Inferior parietal cortex (tissue), 1 donor: Measurements from ENCODE around the gene POP4.
"Not testable (repeated sequence)": the region's sequence is repeated elsewhere in the genome, so short reads cannot be mapped to it uniquely, and the experiment has no call there.

Experiments
- DNase-seq: peaks from one replicate; pipeline ENCODE4 v3.0.0-alpha.2; 2016; ENCODE audit errors: extremely low spot score

Gene POP4, protein sequence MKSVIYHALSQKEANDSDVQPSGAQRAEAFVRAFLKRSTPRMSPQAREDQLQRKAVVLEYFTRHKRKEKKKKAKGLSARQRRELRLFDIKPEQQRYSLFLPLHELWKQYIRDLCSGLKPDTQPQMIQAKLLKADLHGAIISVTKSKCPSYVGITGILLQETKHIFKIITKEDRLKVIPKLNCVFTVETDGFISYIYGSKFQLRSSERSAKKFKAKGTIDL

DNA sequence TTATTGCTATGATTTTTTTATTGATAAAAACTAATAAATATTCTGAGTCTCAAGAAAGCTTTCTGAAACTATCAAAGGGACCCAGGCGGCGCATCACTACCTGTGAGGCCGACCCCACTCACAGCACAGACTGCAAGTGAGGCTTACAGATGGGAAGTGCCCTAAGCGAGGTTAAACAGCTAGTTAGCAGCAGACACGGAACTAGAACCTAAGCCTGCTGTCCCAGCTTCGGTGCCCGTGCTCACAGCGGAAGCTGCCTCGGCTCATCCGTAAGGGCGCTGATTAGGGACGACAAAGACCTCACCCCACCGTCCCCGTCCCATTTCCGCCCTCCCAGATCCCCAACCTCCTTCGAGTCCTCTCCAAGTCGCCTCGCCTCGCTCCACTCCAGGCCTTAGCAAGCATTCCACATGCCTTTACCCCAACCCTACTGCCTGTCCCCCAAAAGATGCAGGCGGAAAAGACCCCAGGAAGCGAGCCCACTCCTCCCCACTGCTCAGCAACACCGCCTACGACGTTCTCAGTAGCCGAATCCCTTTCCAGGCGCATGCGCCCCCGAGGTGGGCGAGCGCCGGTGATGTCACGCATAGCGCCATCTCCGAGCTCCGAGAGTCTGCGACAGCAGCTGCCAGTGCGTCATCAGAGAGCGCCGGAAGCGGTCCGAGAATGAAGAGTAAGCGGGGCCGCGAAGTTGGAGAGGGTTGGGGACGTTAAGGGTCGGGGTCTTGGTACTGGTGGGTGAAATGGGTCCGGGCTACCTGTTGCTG, at the start of gene POP4:
TSS of gene POP4 (plus strand) at position 631 of the 767 bp plus-strand sequence. CDS start at position 667, 36 bp downstream.
- peak; percentile 98 for DNase-seq

DNA sequence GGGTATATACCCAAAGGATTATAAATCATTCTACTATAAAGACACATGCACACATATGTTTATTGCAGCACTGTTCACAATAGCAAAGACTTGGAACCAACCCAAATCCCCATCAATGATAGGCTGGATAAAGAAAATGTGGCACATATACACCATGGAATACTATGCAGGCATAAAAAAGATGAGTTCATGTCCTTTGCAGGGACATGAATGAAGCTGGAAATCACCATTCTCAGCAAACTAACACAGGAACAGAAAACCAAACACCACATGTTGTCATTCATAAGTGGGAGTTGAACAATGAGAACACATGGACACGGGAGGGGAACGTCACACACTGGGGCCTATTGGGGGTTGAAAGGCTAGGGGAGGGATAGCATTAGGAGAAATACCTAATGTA, 47.0 kb upstream of the POP4 start:
- not testable (repeated sequence) for DNase-seq

DNA sequence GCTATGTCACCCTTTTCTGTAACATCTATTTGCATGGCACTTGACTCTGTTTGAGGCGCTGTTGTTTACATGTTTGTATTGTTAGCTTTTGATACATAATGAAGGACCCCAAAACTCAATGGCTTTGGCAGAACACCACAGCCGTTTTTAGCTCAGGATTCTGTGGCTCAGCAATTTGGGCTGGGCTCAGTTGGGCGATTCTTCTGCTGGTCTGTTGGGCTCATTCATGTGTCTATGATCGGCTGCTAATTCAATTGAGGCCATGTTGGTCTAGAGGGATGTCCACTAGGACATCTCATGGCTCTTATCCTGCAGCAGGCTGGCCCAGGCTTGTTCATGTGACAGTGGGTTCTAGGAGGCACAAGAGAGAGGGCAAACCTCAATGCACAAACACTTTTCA, 46.3 kb upstream of the POP4 start:
- DNase-seq, result no peak

DNA sequence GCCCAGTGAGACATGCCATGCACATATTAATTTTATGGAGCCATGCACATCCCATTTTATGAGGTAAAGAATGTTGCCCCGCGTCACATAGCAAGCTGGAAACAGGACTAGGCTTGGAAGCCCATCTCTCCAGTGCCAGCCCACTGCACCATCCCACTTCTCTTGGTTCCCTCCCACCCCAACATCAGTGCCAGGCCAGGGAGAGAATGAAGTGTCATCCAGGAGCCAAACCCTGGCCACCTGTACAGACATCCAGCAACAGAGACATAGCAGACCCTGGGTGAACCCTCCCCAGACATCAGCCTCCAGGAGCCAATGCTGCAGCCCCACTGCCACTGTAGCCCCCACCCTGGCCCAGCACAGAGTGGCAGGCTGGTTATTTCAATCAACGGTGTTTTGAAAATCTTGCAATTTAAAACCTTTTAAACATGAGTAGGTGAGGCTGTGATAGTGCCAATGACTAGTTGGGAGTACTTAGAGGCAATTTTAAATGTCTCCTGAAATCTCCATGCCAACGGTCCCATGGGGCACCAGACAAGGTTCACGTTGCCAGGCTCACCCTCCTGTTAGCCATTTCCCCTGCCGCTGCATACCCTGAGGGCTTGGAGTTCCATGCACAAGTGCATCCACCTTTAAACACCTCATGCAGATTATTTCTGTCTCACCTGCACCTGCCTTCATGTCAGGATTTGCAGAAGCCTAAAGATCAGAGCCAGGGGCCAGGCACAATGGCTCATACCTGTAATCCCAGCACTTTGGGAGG, 45.6 kb upstream of the POP4 start:
- no peak for DNase-seq

DNA sequence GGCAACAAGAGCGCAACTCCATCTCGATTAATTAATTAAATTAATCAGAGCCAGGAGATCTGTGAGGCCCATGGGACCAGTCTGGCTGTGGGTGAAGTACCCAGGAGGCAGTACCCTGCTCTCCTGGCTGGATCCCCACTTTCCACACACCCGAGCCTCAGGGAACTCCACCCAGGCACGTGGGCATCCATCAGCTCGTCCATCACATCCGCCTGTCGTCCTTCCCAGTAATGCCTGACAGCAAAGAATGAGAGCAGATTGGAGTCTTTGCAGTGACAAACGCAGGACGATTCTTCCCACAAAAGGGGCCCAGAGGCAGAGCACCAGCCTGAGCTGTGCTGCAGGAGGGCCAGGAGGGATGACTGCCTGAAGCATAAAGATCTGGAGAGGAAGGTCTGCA, 44.5 kb upstream of the POP4 start:
- no peak for DNase-seq

DNA sequence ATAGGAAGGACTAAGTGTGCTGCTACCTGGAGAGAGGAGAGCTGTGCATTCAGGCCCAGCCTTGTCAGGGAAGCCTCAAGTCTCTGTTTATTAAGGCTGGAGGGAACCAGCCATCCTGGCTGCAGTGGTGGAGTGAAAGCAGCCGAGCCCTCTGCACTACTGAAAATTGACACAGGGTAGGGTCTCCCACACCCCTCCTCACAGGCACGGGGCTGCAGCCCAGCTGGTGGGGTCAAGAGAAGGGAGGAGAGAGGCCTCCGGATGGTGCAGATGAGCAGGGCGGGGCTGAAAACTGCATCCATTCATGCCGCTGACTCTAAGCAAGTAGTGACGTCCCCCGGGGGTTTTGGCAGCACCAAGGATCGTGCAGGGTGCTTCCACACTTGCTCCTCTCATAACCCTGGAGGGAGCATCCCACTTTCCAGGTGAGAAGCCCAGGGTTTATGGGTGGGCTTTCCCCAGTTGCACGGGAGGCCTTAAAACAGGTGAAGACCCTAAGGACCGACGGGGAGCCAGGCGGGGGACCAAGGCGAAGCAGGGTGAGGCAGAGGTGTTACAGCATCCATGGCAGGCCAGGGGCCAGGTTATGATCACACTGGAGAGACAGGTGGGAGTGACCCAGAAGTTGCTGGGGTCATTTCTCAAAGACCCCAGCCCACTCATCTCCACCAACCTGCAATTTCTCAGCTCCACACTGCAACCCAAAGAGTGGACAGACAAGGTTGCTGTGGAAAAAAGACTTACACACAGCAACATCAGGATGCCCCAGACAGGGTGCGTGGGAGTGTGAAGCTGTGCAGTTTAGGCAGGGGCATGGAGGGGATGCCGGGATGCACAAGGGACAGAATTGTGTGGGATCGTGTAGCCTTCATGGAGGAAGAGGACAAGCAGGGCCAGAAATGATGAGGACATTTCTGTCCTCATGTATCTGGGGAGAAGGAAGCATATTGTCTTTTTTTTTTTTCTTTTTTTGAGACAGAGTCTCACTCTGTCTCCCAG, 43.5 kb upstream of the POP4 start:
- no peak for DNase-seq

DNA sequence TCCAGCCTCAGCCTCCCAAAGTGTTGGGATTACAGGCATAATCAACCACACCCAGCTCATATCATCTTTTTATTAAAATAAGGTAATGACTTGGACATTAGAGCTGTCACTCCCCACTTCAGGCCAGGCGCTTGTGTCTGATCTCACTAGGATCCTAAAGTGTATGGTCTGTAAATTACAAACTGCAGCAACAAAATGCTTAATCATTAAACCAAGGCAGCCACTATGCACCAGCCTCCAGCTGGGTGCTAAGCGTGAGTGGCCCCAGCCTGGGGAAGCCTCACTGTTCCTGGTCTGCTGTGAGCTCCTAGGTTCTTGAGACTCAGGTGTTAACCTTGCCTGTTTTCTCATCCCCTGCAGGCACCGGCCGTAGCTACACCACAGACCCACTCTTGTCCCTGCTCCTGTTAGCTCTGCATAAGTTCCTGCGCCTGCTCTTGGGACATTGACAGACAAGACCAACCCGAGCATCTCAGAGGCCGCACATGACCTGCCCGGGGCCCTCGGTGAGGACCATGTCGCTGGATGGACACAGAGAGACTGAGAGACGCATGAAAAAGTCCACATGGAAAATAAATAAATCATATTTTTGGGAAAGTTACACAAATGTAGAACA, 42.5 kb upstream of the POP4 start:
- no peak for DNase-seq

DNA sequence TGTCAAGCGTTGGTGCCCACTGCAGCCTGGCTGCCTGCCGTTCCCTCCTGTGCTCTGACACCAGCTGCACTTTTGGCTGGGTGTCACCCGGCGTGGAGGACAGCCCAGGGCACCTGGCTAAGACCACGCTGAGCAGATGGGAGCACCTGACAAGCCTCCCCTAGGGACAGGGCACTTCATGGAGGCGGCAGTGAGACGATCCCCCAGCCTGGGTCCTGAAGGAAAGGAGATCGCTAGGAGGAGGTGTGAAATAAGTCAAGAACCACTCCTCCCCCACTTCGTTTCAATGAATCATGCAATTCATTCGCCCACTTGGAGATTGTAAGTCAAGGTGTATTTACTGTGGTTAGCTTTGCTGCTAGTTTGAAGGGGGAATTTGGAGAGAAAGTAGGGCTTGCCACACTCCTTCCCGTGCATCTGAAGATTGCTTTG, 41.5 kb upstream of the POP4 start:
- no peak for DNase-seq

DNA sequence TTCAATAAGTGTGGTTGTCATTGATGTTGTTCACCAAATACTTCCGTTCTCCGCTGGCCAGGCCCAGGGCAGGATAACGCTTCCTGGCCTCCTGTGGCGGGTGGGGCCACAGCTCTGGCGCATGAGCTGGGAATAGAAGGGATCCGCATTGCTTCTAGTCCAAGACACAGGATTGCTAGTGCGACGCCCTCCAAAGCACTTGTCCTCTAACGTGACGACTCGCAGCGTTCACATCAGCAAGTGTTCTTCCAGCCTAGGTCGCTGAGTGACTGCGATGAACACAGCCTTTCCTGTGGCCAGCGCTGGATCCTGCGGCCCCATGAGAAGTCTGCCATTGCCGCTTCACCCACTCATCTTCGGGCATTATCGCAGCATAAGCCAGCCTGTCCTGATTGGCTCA, 40.9 kb upstream of the POP4 start:
- no peak for DNase-seq

DNA sequence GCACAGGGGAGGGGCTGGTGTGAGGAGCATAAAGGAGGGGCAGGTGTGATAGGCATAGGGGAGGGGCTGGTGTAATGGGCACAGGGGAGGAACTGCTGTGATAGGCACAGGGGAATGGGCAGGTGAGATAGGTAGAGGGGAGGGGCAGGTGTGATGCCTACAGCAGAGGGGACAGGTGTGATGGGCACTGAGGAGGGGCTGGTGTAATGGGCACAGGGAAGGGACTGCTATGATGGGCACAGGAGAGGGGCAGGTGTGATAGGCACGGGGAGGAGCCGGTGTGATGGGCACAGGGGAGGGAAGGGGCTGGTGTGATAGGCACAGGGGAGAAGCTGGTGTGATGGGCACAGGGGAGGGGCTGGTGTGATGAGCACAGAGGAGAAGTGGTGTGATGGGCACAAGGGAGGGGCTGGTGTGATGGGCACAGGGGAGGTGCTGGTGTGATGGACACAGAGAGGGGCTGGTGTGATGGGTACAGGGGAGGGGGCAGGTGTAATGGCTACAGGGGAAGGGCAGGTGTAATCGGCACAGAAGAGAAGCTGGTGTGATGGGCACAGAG, 39.5 kb upstream of the POP4 start:
- no peak for DNase-seq

DNA sequence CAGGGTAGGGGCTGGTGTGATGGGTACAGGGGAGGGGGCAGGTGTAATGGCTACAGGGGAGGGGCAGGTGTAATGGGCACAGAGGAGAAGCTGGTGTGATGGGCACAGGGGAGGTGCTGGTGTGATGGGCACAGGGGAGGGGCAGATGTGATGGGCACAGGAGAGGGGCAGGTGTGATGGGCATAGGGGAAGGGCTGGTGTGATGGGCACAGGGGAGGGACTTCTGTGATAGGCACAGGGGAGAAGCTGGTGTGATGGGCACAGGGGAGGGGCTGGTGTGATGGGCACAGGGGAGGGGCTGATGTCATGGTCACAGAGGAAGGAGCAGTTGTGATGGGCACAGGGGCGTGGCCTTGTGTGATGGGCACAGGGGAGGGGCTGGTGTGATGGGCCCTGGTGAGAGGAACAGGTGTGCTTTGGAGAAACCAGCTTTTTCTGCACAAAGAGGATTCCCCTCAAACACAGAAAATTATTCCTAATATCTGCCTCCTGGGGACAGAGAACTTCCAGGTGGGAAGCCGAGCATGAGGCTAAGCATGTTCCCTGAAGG, 38.6 kb upstream of the POP4 start:
- no peak for DNase-seq

DNA sequence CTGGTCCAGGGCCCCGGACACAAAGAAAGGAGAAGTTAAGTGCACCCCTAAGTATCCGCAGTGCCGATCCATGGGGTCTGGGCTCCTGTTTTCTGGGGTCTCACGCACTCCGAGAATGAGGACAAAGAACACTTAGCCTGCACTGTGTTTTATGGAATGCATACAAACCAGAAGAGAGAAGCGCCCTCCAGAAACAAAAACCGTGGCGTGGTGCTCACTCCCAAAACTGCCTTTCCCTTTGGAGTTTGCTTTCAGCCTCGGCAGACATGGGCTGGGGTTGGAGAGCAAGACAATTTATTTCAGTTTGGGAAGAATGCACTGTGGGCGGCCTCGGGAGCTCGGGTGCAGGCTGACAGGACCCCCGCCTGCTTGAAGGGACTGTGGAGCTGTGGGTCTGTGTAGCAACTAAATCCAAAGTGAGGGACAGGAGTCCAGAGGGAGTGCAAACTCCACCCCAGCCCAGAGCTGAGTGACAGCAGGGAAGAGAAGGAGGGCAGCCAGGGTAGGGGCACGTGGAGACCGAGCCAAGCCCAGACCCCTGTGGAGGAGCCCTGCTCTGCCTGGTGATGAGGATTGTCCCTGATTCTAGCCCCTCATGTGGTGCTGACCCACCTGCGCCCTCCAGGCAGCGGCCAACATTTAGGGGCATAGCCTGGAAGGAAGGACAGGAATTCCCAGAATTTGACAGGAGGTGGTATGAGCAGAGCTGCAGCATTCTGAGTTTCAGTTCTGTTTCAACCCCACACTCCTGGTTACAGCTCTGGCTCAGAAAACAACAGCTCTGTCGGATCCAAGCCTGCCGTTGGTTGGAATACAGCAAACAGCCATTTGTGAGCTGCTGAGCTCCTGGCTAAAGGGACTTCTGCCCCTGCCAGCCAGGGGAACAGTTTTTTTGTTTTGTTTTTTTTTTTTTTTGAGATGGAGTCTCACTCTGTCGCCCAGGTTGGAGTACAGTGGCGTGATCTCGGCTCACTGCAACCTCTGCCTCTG, 37.8 kb upstream of the POP4 start:
- no peak for DNase-seq

DNA sequence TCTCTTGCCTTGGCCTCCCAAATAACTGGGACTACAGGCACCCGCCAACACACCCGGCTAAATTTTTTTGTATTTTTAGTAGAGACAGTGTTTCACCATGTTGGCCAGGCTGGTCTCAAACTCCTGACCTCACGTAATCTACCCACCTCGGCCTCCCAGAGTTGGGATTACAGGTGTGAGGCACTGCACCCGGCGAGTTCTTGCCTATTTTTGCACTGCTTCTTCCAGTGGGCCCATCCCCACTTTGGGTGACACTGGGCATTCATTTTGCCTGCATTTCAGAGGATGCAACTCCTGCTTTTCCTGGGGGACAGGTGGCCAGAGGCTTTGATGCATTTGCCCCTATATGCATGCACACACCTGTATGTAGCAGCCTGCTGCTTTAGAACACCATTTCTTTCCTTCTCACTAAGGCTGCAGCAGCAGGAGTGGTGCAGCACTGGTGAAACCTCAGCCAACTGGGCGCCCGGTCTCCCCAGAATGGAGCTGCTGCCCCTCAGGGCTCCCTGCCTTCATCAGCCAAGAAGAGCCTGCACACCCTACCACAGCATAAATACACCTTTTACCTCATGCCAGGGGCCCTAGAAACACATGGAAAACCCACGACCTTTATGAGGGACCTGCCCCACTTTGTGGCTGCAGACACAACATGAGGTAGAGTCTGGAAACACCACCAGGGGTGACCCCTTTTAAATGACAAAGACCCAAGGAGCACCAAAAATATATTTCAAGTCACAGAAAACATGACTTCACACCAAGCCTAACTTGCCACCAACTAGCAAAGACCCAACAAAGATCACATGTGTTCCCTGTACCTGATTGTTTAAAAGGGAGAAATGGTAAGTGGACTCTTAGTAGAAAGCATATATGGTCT, 36.8 kb upstream of the POP4 start:
- DNase-seq, result no peak

DNA sequence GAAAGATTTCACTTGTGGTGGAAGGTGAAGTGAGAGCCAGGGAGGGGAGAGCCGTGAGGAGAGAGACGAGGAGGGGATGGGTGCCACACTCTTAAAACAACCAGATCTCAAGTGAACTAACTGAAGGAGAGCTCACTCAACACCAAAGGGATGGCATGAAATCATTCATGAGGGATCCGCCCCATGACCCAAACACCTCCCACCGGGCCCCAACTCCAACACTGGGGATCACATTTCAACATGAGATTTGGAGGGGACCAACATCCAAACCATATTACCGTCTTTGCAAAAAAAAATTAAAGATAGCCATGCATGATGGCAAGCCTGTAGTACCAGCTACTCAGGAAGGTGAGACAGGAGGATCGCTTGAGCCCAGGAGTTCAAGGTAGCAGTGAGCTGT, 34.9 kb upstream of the POP4 start:
- no peak for DNase-seq

DNA sequence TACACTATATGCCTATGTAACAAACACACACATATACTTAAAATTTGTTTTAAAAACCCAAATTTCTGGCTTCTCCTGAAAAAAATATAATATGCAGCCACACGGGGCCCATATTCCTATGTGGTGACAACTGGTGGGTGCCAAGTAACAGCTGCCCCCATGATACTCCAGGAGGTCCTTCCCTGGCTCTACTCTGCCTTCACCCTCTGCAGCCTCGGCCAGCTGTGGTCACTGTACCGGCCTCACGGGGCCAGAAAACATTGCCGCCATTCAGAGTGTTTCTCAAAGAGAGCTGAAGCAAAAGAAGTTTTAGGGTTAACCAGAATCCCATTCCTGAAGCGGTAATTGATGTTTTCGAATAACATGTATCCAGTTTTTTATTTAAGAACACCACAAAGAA, 32.6 kb upstream of the POP4 start:
- no peak for DNase-seq

DNA sequence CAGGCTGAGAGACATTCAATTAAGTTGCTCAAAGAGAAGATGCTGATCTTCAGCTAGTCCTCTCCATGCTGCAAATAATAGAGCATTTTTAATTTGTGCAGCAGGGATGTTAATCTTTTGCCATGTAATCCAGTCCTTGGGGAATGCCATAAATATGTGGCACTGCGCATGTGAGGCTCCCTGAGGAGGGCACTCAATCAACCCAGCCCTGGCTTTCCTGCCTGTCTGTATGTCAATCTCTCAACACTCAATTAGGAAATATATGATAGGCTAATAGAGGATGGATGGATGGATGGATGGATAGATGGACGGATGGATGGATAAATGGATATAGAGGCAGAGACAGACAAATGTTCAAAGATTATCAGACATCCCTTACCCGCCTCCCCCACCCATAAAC, 31.6 kb upstream of the POP4 start:
- DNase-seq, result no peak

DNA sequence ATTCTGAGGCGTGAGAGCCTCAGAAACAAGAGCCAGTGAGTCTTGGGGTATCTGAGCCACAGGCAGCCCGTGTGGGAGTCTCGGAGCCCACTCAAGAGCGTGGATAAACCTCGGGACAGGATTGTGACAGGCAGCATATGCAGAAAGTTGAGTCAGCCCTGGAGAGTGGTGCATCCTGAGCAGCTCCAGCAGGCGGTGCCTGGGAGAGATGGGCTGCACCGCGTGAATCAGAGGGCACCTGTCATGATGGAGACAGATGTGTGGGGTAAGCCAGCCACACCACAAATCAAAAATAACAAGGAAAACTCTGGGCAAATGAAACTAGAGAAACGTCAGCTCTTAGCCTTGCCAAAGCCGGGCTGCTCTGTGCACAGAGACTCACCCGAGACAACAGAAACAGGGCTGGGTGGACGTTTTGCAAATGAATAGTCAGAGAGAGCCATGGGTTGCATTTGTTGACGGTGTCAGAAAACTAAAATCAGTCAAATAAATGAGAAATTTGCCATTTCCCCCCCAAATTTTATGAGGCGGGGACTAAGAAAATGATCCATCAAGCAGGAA, 30.0 kb upstream of the POP4 start:
- DNase-seq, result no peak
